SK-N-SH treated with all-trans-retinoic acid at 6 μM for 48 hours (cell line): ENCODE measurements around the gene PER2.

Experiments used
- RARB ChIP-seq: fragments of 250-450 bp; sonication (Bioruptor Pico); IDR thresholded peaks from 2 replicates; pipeline ENCODE4 v1.8.0; 2021; ENCODE audit warnings: mild to moderate bottlenecking, moderate library complexity
- TCF4 ChIP-seq: fragments of 250-450 bp; sonication (Bioruptor Pico); IDR thresholded peaks from 2 replicates; pipeline ENCODE4 v1.8.0; 2021; ENCODE audit warnings: mild to moderate bottlenecking, moderate library complexity, borderline replicate concordance
- TF ChIP-seq, protein P1 (sequence below): fragments of 250-450 bp; sonication (Bioruptor Pico); IDR thresholded peaks from 2 replicates; pipeline ENCODE4 v1.5.1; 2021; ENCODE audit warnings: mild to moderate bottlenecking, moderate library complexity
- TF ChIP-seq, protein P2 (sequence below): fragments of 250-450 bp; sonication (Bioruptor Pico); IDR thresholded peaks from 2 replicates; pipeline ENCODE4 v1.5.1; 2020; ENCODE audit warnings: low read depth, mild to moderate bottlenecking, moderate library complexity
- TF ChIP-seq, protein P3 (sequence below): fragments of 250-450 bp; sonication (Bioruptor Pico); IDR thresholded peaks from 2 replicates; pipeline ENCODE4 v1.8.0; 2020; ENCODE audit warnings: mild to moderate bottlenecking, moderate library complexity, borderline replicate concordance
- TF ChIP-seq, protein P4 (sequence below): fragments of 250-450 bp; sonication (Bioruptor Pico); IDR thresholded peaks from 2 replicates; pipeline ENCODE4 v1.5.0; 2020; ENCODE audit warnings: mild to moderate bottlenecking, moderate library complexity

DNA sequence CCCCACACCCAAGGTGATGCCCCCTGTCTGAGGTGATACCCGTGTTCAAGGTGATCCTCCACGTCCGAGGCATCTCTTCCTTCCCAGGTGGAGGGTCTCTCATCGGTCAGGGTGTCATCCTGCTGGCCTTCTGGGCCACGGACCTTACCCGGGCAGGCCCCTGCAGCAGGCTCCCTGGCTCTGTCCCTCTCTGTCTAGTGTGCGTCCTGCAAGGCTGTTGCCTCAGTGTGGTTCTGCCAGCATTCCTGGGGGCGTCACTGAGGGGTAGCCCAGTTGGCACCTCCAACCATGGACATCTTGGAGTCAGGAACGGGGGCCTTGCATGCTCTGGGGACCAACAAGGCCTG, 5.6 kb upstream of the PER2 start:
- TF ChIP-seq, protein P1, sequence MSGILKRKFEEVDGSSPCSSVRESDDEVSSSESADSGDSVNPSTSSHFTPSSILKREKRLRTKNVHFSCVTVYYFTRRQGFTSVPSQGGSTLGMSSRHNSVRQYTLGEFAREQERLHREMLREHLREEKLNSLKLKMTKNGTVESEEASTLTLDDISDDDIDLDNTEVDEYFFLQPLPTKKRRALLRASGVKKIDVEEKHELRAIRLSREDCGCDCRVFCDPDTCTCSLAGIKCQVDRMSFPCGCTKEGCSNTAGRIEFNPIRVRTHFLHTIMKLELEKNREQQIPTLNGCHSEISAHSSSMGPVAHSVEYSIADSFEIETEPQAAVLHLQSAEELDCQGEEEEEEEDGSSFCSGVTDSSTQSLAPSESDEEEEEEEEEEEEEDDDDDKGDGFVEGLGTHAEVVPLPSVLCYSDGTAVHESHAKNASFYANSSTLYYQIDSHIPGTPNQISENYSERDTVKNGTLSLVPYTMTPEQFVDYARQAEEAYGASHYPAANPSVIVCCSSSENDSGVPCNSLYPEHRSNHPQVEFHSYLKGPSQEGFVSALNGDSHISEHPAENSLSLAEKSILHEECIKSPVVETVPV (CRISPR knock-in tag) = no peak
- TF ChIP-seq, protein P2, sequence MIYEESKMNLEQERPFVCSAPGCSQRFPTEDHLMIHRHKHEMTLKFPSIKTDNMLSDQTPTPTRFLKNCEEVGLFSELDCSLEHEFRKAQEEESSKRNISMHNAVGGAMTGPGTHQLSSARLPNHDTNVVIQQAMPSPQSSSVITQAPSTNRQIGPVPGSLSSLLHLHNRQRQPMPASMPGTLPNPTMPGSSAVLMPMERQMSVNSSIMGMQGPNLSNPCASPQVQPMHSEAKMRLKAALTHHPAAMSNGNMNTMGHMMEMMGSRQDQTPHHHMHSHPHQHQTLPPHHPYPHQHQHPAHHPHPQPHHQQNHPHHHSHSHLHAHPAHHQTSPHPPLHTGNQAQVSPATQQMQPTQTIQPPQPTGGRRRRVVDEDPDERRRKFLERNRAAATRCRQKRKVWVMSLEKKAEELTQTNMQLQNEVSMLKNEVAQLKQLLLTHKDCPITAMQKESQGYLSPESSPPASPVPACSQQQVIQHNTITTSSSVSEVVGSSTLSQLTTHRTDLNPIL (CRISPR knock-in tag) = no peak
- TF ChIP-seq, protein P3, sequence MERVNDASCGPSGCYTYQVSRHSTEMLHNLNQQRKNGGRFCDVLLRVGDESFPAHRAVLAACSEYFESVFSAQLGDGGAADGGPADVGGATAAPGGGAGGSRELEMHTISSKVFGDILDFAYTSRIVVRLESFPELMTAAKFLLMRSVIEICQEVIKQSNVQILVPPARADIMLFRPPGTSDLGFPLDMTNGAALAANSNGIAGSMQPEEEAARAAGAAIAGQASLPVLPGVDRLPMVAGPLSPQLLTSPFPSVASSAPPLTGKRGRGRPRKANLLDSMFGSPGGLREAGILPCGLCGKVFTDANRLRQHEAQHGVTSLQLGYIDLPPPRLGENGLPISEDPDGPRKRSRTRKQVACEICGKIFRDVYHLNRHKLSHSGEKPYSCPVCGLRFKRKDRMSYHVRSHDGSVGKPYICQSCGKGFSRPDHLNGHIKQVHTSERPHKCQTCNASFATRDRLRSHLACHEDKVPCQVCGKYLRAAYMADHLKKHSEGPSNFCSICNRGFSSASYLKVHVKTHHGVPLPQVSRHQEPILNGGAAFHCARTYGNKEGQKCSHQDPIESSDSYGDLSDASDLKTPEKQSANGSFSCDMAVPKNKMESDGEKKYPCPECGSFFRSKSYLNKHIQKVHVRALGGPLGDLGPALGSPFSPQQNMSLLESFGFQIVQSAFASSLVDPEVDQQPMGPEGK (CRISPR knock-in tag) = no peak
- TF ChIP-seq RARB = no peak
- TF ChIP-seq TCF4 = no peak
- TF ChIP-seq, protein P4, sequence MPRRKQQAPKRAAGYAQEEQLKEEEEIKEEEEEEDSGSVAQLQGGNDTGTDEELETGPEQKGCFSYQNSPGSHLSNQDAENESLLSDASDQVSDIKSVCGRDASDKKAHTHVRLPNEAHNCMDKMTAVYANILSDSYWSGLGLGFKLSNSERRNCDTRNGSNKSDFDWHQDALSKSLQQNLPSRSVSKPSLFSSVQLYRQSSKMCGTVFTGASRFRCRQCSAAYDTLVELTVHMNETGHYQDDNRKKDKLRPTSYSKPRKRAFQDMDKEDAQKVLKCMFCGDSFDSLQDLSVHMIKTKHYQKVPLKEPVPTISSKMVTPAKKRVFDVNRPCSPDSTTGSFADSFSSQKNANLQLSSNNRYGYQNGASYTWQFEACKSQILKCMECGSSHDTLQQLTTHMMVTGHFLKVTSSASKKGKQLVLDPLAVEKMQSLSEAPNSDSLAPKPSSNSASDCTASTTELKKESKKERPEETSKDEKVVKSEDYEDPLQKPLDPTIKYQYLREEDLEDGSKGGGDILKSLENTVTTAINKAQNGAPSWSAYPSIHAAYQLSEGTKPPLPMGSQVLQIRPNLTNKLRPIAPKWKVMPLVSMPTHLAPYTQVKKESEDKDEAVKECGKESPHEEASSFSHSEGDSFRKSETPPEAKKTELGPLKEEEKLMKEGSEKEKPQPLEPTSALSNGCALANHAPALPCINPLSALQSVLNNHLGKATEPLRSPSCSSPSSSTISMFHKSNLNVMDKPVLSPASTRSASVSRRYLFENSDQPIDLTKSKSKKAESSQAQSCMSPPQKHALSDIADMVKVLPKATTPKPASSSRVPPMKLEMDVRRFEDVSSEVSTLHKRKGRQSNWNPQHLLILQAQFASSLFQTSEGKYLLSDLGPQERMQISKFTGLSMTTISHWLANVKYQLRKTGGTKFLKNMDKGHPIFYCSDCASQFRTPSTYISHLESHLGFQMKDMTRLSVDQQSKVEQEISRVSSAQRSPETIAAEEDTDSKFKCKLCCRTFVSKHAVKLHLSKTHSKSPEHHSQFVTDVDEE (CRISPR knock-in tag) = no peak
